OCI-LY3 (cell line): ENCODE measurements around the gene WASHC4.

Source experiments
- CTCF ChIP-seq: fragments of 200-600, 300-600 bp; sonication (generic); IDR thresholded peaks from 2 replicates; pipeline ENCODE4 v1.5.1; 2014; ENCODE audit warnings: antibody characterized with exemption, low read length, low read depth
- EZH2phosphoT487 ChIP-seq: fragments of 200-600 bp; shearing (Covaris generic); IDR thresholded peaks from 2 replicates; pipeline ENCODE4 v1.6.1; 2018; ENCODE audit warnings: antibody characterized with exemption, mixed run types, low read depth

- TF ChIP-seq EZH2phosphoT487 (no peak), CTCF (no peak)
Measured at GRCh38 chr12:105116969-105117368, 9.4 kb downstream of the WASHC4 start.
